ENCODE results near the gene HM13. TPM values are rescaled to one million over a fixed set of nuclear protein-coding genes. Genes with fewer than 3 reads are reported as not detected.
"Not testable (repeated sequence)": the region's sequence is repeated elsewhere in the genome, so short reads cannot be mapped to it uniquely, and the experiment has no call there.

The HM13 gene, protein sequence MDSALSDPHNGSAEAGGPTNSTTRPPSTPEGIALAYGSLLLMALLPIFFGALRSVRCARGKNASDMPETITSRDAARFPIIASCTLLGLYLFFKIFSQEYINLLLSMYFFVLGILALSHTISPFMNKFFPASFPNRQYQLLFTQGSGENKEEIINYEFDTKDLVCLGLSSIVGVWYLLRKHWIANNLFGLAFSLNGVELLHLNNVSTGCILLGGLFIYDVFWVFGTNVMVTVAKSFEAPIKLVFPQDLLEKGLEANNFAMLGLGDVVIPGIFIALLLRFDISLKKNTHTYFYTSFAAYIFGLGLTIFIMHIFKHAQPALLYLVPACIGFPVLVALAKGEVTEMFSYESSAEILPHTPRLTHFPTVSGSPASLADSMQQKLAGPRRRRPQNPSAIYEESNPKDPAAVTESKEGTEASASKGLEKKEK
- polyA plus RNA-seq (ENCODE audit: insufficient read length): 139 TPM
- long read RNA-seq, donor 1, transcript HM13-202 (12 exons, 1,606 nt): major isoform, 23 of 147 reads
- long read RNA-seq, donor 1, transcript HM13-224 (3 exons, 3,932 nt): minor isoform, 11 of 147 reads
- long read RNA-seq, donor 1, partial matches to known transcripts: 111 of 147 reads
- long read RNA-seq, donor 1, other reads (novel, unspliced or antisense): 0 of 147 reads
- long read RNA-seq, donor 2, transcript HM13-224 (3 exons, 3,932 nt): minor isoform, 7 of 106 reads
- long read RNA-seq, donor 2, transcript HM13-202 (12 exons, 1,606 nt): major isoform, 24 of 106 reads
- long read RNA-seq, donor 2, partial matches to known transcripts: 74 of 106 reads
- long read RNA-seq, donor 2, other reads (novel, unspliced or antisense): 0 of 106 reads
- long read RNA-seq, donor 3, transcript HM13-224 (3 exons, 3,932 nt): minor isoform, 8 of 90 reads
- long read RNA-seq, donor 3, transcript HM13-202 (12 exons, 1,606 nt): major isoform, 28 of 90 reads
- long read RNA-seq, donor 3, partial matches to known transcripts: 49 of 90 reads
- long read RNA-seq, donor 3, other reads (novel, unspliced or antisense): 0 of 90 reads
- long read RNA-seq, donor 4, partial matches to known transcripts: 0 of 4 reads
- long read RNA-seq, donor 4, other reads (novel, unspliced or antisense): 0 of 4 reads
- long read RNA-seq, donor 5, transcript HM13-224 (3 exons, 3,932 nt): minor isoform, 11 of 136 reads
- long read RNA-seq, donor 5, transcript HM13-202 (12 exons, 1,606 nt): major isoform, 63 of 136 reads
- long read RNA-seq, donor 5, partial matches to known transcripts: 57 of 136 reads
- long read RNA-seq, donor 5, other reads (novel, unspliced or antisense): 0 of 136 reads
- long read RNA-seq, donor 6, transcript HM13-224 (3 exons, 3,932 nt): minor isoform, 8 of 105 reads
- long read RNA-seq, donor 6, transcript HM13-202 (12 exons, 1,606 nt): major isoform, 32 of 105 reads
- long read RNA-seq, donor 6, partial matches to known transcripts: 62 of 105 reads
- long read RNA-seq, donor 6, other reads (novel, unspliced or antisense): 0 of 105 reads
- long read RNA-seq, donor 7, transcript HM13-202 (12 exons, 1,606 nt): major isoform, 46 of 157 reads
- long read RNA-seq, donor 7, transcript HM13-224 (3 exons, 3,932 nt): minor isoform, 5 of 157 reads
- long read RNA-seq, donor 7, partial matches to known transcripts: 96 of 157 reads
- long read RNA-seq, donor 7, other reads (novel, unspliced or antisense): 0 of 157 reads
- long read RNA-seq, donor 8, transcript HM13-202 (12 exons, 1,606 nt): major isoform, 16 of 53 reads
- long read RNA-seq, donor 8, partial matches to known transcripts: 33 of 53 reads
- long read RNA-seq, donor 8, other reads (novel, unspliced or antisense): 0 of 53 reads

DNA sequence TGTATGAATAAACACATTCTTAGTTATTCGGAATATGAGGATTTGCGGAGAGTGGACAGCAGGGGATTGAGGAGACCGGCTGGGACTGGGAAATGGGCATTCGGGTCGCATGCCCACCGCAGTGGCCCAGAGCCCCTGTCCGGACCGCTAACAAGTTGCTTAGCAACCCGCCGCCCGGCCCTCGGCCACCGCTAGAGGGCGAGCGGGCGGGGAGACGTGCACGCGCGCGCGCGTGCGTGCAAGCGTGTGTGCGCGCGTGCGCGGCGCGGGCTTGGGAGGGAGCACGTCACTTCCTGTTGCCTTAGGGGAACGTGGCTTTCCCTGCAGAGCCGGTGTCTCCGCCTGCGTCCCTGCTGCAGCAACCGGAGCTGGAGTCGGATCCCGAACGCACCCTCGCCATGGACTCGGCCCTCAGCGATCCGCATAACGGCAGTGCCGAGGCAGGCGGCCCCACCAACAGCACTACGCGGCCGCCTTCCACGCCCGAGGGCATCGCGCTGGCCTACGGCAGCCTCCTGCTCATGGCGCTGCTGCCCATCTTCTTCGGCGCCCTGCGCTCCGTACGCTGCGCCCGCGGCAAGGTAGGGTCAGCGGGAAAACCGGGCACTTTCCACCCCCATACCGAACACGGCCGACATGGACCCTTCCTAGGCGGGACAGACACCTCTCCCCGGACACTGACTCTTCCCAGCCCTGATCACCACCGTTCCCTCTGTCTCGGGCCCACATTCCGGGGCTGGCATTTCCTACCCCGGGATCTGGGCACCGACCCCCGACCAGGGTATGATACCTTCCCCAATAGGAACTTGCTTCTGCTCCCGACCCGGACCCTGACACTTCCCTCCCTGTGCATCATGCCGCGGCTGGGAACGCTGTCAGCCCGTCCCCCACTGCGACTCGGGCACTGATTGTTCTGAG is at the start of gene HM13:
HM13 (plus strand) TSS at position 289 of the 918 bp plus-strand sequence; CDS start at position 399, 110 bp downstream.
- DNase-seq: peak; percentile 93

GRCh38 chr20:31470946-31471345 is 43.3 kb upstream of the HM13 start:
- not testable (repeated sequence) for DNase-seq

DNA sequence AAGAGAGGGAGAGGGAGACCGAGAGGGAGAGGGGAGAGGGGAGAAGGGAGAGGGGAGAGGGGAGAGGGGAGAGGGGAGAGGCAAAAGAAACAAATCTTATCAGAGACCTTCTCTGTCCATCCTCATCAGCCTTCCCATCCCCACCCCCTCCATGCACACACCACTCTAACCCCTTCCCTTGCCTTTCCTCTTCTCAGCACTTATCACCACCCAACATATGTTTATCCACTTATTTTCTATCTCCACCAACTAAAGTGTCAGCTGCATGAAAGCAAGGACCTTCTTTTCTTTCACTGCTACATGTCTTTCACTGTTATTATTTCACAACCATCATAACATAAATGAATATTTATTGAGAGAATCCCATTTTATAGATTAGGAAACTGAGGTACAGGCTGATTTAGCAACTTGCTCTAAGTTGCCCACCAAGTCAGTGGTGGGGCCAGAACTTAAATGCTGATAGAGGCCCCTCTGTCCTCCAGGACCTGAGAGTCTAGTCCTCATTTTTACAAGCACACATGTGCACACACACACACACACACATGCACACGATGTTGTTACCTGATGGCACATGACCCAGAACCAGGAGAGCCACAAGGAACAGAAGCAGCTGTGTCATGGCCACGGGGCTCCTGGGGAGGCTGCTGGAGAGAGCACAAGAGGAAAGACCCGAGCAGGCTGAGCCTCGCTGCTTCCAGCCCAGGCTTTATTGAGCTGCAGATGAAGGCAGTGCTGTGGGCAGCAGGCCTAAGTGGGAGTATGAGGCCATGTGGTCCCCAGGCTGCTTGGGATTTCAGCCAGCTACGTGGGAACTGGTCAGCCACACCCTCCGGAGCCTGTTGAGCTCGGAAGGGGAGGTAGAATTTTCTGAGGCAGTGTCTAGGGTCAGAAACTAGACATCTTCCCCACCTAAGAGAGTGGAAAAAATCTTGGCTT is 41.6 kb upstream of the HM13 start:
- DNase-seq: no peak

DNA sequence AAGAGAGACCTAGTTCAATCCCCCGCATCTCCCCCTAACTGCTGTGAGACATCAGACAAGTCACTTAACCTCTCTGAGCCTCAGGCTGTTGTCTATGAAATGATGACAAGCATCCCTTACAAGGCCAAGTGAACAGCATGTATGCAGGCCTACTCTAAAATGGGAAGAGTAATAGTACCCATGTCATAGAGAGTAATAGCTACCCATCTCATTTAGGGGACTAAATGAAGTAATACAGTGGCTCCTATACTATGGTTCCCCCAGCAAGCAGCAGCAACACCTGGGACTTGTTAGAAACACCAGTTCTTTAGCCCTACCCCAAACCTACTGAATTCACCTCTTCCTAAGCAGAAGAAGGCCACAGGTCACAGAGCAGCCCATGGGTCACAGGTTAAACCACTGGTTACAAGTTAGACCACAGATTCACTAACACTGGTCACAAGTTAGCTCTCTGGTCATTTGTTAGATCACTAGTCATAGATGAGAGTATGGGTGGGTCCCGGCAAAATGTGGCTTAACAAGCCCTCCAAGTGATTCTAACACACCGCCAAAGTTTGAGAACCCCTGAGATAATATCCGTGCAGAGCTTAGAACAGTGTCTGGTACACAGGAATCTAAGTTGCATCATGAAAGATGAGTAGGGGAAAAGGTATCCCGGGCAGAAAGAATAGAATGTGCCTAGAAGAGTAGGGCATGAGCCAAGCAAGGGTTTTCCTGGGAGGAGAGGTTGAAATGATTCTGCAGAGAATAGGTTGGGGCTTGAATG is 40.7 kb upstream of the HM13 start:
- no peak for DNase-seq

GRCh38 chr20:31474097-31474436 is 40.2 kb upstream of the HM13 start:
- no peak for DNase-seq

DNA sequence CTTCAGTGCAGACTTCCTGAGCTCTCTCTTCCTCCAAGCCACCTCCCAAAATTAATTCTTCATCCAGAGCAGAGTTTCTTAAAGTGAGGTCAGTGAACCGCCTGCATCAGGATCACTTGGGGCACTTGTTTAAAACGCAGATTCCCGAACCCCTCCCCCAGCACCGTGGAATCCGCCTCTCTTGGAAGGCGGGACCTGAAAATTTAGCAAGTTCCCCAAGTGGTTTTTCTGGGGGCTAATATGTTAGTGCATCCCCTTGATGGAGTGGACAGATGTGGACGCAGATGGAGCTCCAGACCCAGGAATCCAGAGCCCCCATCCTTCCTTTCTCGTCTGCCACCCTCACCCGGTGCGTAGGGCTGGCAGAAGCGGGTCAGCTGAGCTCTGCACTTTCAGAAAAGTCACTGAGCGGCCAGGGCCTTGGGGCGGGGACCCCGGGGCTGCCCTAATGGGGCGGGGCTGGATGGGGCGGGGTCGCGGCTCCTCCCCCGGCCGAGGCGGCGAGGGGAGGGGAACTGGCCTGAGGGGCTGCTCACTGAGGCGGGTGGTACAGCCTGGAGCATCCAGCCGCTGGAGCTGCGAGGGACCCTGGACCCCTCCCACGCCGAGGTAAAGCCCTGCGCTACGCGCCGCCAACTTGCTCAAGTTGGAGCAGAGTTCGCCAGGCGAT is 39.3 kb upstream of the HM13 start, which contains the start of the genes DEFB124 and REM1:
DEFB124 (minus strand) TSS at position 370 of the 670 bp plus-strand sequence. CDS start 2,114 bp downstream, outside the sequence.
REM1 (plus strand) TSS at position 531 of the 670 bp plus-strand sequence. CDS start 1,158 bp downstream, outside the sequence.
- DNase-seq: peak; percentile 41

DNA sequence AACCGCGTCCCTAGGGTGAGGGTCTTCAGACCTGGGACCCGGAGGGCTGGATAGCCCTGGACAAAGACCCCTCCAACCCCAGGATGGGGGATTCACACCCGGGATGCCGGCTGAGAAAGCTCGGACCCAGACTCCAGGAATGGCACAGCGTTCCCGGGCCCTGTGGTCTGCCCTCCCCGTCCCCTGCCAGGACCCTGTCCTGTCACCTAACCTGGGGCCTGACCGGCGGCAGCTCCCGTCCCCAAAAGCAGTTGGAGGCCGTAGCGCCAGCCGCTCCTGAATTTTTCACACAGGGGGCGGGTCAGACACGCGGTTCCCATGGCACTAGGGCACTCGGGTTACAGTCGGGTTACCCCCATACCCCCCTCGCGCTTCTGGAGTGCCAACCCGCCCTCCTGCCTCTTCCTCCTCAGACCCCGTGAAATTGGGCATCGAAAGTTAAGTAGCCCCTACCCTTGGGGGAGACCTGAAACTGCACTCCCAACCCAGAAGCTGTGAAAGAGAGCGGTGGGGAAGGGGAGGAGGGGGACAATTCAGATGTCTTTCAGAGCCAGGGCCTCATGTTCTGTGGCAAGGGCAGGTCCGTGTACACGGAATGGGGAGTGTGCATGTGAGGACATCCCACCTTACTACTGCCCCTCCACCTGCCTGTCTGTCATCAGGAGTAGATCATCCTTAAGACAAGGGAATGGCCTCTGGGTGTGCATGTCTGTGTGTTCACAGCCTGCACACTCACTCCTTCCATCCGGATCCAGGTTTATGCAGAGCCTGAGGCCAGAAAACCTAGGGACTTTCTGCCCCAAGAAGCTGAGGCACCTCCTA is 38.6 kb upstream of the HM13 start:
- no peak for DNase-seq

- DNase-seq: no peak
These were observed 38.0 kb upstream of the HM13 start for GRCh38 chr20:31476294-31476585.

GRCh38 chr20:31476643-31477215 is 37.5 kb upstream of the HM13 start:
- DNase-seq: no peak

GRCh38 chr20:31484001-31484400 is 30.2 kb upstream of the HM13 start:
- no peak for DNase-seq

DNA sequence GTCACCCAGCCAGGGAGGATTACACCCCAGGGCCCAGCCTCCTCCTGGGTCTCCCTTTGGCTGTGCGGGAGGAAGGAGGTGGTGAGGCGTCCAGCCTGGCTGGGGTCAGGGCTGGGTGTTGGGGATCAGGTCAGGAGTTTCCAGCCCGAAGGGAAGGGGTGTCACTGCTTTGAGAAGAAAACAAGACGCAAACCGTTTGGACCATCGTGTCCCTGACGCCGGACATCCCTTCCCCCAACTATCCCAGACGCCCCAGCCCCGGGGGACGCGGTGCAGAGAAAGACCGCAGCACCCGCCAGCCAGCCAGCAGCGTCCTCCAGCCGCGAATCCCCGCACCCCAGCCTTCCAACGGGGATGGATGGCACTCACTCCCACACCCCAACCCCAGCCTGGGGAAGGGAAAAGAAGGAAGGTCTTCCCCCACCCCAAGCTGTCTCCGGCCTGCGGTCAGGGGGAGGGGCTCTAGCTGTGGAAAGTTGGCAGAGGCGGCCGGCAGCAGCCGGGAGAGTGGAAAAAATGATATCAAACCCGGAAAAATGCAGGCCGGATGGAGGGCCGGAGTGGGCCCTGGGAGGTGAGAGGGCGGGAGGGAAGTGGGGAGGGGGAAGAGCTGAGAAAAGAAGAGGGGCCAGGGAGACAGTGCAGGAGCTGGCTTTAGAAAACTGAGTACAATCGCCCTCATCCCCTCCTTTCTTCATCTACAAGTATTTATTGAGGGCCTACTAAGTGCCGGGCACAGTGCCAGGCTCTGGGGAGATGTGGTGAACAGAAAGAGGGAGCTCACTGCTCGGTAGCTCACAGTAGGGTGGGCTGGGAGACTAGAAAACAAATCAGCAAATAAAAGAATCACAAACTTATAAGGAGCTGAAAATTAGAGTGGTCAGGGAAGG is 28.5 kb upstream of the HM13 start:
- DNase-seq: peak; percentile 57

DNA sequence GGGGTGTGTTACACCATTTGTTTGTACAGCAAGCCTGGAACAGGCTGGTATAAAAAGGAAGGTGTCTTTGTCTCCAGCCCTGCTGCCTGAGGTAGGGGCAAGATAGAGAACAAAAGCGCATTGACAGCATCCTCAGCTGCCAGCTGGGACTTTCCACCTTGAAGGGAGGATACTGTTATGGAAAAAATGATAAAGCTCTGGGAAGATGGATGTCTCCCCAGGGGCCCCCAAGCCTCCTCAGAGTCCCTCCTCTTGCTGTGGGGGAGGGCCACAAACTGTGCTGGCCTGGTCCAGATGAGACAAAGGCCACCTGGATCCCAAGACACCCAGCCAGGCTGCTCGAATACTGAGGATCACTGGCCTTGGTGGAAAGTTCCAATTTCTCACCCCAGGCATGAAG is 26.1 kb upstream of the HM13 start:
- no peak for DNase-seq

- DNase-seq: no peak
These were observed 25.1 kb upstream of the HM13 start for GRCh38 chr20:31489152-31489551.

DNA sequence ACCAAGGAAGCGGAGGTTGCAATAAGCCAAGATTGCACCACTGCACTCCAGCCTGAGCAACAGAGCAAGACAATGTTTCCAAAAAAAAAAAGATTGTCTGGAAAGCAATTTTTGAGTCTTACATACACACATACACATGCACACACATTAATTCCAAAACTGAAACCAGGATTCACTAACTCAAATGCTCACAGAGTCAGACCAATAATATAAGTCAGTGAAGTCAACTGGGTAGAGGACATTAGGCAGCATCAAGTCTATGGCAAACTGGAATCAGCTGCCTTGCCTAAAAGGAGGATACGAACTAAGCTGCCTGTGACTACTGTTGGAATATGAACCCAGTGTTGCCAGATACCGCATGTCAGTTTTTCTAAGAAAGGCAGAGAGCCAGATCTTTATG is 23.5 kb upstream of the HM13 start:
- no peak for DNase-seq

GRCh38 chr20:31494131-31494530 is 20.1 kb upstream of the HM13 start:
- no peak for DNase-seq
